ENCODE data around the gene TMPRSS7.

GRCh38 chr3:112086076-112086854 is 51.7 kb downstream of the TMPRSS7 start, which contains the start of gene C3orf52:
- TF ChIP-seq, protein P1, sequence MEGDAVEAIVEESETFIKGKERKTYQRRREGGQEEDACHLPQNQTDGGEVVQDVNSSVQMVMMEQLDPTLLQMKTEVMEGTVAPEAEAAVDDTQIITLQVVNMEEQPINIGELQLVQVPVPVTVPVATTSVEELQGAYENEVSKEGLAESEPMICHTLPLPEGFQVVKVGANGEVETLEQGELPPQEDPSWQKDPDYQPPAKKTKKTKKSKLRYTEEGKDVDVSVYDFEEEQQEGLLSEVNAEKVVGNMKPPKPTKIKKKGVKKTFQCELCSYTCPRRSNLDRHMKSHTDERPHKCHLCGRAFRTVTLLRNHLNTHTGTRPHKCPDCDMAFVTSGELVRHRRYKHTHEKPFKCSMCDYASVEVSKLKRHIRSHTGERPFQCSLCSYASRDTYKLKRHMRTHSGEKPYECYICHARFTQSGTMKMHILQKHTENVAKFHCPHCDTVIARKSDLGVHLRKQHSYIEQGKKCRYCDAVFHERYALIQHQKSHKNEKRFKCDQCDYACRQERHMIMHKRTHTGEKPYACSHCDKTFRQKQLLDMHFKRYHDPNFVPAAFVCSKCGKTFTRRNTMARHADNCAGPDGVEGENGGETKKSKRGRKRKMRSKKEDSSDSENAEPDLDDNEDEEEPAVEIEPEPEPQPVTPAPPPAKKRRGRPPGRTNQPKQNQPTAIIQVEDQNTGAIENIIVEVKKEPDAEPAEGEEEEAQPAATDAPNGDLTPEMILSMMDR (IDR thresholded peaks at IDR 0.05; ENCODE audit: poor library complexity, severe bottlenecking): no peak
- TF ChIP-seq, protein P2, sequence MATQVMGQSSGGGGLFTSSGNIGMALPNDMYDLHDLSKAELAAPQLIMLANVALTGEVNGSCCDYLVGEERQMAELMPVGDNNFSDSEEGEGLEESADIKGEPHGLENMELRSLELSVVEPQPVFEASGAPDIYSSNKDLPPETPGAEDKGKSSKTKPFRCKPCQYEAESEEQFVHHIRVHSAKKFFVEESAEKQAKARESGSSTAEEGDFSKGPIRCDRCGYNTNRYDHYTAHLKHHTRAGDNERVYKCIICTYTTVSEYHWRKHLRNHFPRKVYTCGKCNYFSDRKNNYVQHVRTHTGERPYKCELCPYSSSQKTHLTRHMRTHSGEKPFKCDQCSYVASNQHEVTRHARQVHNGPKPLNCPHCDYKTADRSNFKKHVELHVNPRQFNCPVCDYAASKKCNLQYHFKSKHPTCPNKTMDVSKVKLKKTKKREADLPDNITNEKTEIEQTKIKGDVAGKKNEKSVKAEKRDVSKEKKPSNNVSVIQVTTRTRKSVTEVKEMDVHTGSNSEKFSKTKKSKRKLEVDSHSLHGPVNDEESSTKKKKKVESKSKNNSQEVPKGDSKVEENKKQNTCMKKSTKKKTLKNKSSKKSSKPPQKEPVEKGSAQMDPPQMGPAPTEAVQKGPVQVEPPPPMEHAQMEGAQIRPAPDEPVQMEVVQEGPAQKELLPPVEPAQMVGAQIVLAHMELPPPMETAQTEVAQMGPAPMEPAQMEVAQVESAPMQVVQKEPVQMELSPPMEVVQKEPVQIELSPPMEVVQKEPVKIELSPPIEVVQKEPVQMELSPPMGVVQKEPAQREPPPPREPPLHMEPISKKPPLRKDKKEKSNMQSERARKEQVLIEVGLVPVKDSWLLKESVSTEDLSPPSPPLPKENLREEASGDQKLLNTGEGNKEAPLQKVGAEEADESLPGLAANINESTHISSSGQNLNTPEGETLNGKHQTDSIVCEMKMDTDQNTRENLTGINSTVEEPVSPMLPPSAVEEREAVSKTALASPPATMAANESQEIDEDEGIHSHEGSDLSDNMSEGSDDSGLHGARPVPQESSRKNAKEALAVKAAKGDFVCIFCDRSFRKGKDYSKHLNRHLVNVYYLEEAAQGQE (IDR thresholded peaks at IDR 0.05; ENCODE audit: borderline replicate concordance): no peak
- TF ChIP-seq EP300 (conservative IDR thresholded peaks at IDR 0.05; ENCODE audit: poor library complexity, severe bottlenecking) (no peak), MXI1 (conservative IDR thresholded peaks at IDR 0.05; ENCODE audit: poor library complexity, severe bottlenecking) (peak; percentile 52), EZH2 (IDR thresholded peaks at IDR 0.05; ENCODE audit: borderline replicate concordance, insufficient read depth, low read length, poor library complexity, severe bottlenecking) (no peak)
